ENCODE measurements around the gene ACBD6.

ACBD6 gene

DNA sequence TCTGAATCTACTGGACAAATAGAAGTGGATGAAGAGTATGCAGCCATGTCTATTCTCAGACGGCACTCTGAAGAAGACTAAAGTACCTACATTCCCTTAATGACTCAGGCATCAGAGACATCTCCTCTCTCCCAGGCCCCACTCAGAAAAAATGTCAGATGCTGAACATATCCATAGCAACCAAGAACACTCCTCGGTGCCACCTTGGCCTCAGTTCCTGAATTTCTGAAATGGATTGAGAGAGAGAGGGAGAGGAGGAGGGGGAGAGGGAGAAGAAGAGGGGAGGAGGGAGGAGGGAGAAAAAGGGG, 40.4 kb upstream of the ACBD6 start:
- no peak overlapping the region for H3K4me3 ChIP-seq (ENCODE audit: control insufficient read depth in 1 of 7, extremely low read depth in 1 of 7, insufficient read depth in 4 of 7, low read depth in 2 of 7, low read length in 6 of 7)
- no peaks in the 10 kb centered on the region for H3K4me1 ChIP-seq (ENCODE audit: control extremely low read depth in 1 of 4, control insufficient read depth in 4 of 4, insufficient read depth in 4 of 4, low read length in 3 of 4)
- H3K36me3 ChIP-seq (ENCODE audit: control insufficient read depth in 4 of 4, insufficient read depth in 4 of 4, low read length in 3 of 4) = no peaks in the 10 kb centered on the region
- ChIA-PET POLR2A (no interaction called here), CTCF (no interaction called here)
- H3K9me3 ChIP-seq (ENCODE audit: control extremely low read depth in 1 of 5, control insufficient read depth in 4 of 5, insufficient read depth in 2 of 5, low read depth in 1 of 5, low read length in 4 of 5) = no peaks in the 10 kb centered on the region
- H3K27me3 ChIP-seq (replicated peaks in 2 of 5; ENCODE audit: control insufficient read depth in 4 of 5, insufficient read depth in 5 of 5, low read length in 4 of 5) = no peaks in the 10 kb centered on the region
- 100% methylated on average over 1 of the region's 2 CpGs for WGBS (ENCODE audit: insufficient coverage)
- DNase-seq = no peak
- no peak overlapping the region for H3K27ac ChIP-seq (ENCODE audit: insufficient read depth in 1 of 2, low read depth in 1 of 2, low read length in 2 of 2, poor library complexity in 1 of 2, severe bottlenecking in 2 of 2)

DNA sequence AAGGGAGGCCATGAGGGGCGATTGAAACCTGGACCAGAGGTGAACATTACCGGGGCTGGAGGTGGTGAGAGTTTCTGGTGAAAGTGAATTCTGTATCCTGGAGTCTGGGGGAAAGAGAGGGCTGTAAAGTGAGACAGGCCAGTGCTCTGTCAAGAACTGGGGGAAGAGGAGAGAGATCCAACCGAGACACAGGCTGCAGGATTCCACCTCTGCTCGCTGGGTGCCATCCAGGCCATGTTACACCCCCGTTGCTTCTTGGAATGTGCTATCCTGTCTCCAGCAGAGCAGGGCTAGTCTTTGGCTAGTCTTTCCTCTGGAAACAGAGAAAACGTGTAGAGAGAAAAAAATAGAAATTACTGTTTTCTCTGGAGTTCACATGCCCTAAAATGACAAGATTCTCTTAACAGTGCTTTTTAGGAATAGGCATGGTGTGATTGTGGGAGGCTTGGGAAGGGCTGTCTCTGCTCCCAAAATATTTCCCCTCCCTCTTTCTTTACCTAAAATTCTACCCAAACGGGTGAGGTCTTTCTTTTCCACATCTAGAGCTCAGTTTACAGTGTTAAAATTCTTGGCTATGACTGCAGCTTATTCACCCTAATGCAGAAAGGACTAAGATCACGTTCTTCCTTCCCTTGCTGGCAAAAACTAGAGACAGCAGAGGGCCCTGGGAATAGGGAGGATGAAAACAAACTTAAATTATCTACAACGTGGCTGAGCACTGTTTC, 39.9 kb upstream of the ACBD6 start:
- WGBS (ENCODE audit: insufficient coverage) = 92% methylated on average over 8 of the region's 9 CpGs
- no peaks in the 10 kb centered on the region for H3K4me1 ChIP-seq (ENCODE audit: control extremely low read depth in 1 of 4, control insufficient read depth in 4 of 4, insufficient read depth in 4 of 4, low read length in 3 of 4)

DNA sequence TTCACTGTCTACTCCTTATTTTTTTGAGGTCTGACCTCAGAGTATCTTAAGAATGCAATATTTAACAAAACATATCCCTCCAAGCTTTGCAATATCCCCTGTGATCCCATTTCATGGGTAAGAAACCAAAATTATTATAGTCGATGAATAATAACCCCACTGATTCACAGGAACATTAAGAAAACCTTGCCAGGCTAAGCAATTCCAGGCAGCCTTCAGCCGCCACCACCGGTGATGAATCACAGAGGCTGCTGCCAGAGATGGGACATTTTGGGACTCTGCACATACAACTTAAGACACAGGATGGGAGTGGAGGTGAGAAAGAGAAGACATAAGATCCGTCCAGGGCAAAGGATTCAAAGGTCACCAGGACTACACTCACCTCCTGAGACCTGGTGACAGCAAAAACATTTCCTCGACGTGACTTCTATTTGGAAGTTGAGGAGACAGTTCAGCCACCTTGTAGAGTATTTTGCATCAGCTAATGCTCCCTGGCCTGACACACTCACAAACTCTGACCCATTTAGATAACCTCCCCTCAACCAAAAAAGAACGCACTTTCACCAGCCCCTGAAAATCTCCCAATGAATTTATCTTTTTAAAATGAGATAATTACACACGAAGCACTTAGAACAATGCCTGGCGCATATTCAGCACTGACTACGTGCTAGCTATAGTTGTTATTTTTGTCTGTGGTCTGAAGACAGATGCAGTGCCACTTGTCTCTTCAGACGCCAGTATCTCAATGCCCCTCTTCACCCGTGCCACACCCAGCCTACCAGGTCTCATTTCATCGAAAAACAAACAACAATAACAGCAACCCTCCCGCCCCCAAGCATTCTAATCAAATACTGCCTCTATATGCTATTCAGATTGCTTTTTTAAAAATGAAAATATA, 38.6 kb upstream of the ACBD6 start:
- WGBS (ENCODE audit: insufficient coverage) = 95% methylated on average over 7 of the region's 14 CpGs
- Histone ChIP-seq H3K4me3 (ENCODE audit: control insufficient read depth in 1 of 7, extremely low read depth in 1 of 7, insufficient read depth in 4 of 7, low read depth in 2 of 7, low read length in 6 of 7) (no peak overlapping the region), H3K4me1 (ENCODE audit: control extremely low read depth in 1 of 4, control insufficient read depth in 4 of 4, insufficient read depth in 4 of 4, low read length in 3 of 4) (no peaks in the 10 kb centered on the region), H3K27ac (ENCODE audit: insufficient read depth in 1 of 2, low read depth in 1 of 2, low read length in 2 of 2, poor library complexity in 1 of 2, severe bottlenecking in 2 of 2) (no peak overlapping the region), H3K27me3 (replicated peaks in 2 of 5; ENCODE audit: control insufficient read depth in 4 of 5, insufficient read depth in 5 of 5, low read length in 4 of 5) (no peaks in the 10 kb centered on the region), H3K9me3 (ENCODE audit: control extremely low read depth in 1 of 5, control insufficient read depth in 4 of 5, insufficient read depth in 2 of 5, low read depth in 1 of 5, low read length in 4 of 5) (no peaks in the 10 kb centered on the region), H3K36me3 (ENCODE audit: control insufficient read depth in 4 of 4, insufficient read depth in 4 of 4, low read length in 3 of 4) (no peaks in the 10 kb centered on the region)
- ChIA-PET CTCF (interaction anchor here (1.3 kb wide), 1 partner anchor 10 kb away, joined by 3 read pairs; no protein-coding TSS in a partner anchor), POLR2A (no interaction called here)
- no peak for DNase-seq

More for the DNA sequence above, 39.9 kb upstream of the ACBD6 start:
- POLR2A ChIA-PET = no interaction called here
- Histone ChIP-seq H3K27ac (ENCODE audit: insufficient read depth in 1 of 2, low read depth in 1 of 2, low read length in 2 of 2, poor library complexity in 1 of 2, severe bottlenecking in 2 of 2) (no peak overlapping the region), H3K4me3 (ENCODE audit: control insufficient read depth in 1 of 7, extremely low read depth in 1 of 7, insufficient read depth in 4 of 7, low read depth in 2 of 7, low read length in 6 of 7) (no peak overlapping the region), H3K36me3 (ENCODE audit: control insufficient read depth in 4 of 4, insufficient read depth in 4 of 4, low read length in 3 of 4) (no peaks in the 10 kb centered on the region), H3K27me3 (replicated peaks in 2 of 5; ENCODE audit: control insufficient read depth in 4 of 5, insufficient read depth in 5 of 5, low read length in 4 of 5) (no peaks in the 10 kb centered on the region), H3K9me3 (ENCODE audit: control extremely low read depth in 1 of 5, control insufficient read depth in 4 of 5, insufficient read depth in 2 of 5, low read depth in 1 of 5, low read length in 4 of 5) (no peaks in the 10 kb centered on the region)
- CTCF ChIA-PET = no interaction called here
- DNase-seq = no peak

DNA sequence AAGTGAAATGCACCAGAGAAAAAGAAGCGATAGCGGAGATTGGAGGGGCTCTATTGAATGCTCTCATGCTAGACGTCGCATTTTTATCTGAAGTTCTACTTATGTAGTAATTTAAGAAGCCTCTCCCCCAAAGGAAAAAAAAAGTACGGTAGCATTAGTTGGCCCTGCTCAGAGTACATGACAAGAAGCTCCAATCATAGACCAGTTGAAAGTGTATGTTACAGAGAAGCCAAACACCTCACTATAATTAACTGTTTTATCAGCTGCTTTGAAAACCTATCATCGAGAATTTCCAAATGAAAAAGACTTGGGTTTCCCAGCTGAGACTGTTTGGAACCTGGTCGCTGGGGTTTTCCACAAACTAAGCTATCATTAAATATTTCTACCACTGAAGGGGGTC, 36.8 kb upstream of the ACBD6 start:
- ChIA-PET POLR2A (interaction anchor here (0.6 kb wide), 1 partner anchor 14 kb away, joined by 3 read pairs; no protein-coding TSS in a partner anchor), CTCF (interaction anchor here (0.6 to 1.5 kb wide), 2 partner anchors 37 to 319 kb away, joined by 3 read pairs; partner anchors contain the start of gene ACBD6)
- Histone ChIP-seq H3K27me3 (replicated peaks in 2 of 5; ENCODE audit: control insufficient read depth in 4 of 5, insufficient read depth in 5 of 5, low read length in 4 of 5) (no peaks in the 10 kb centered on the region), H3K27ac (ENCODE audit: insufficient read depth in 1 of 2, low read depth in 1 of 2, low read length in 2 of 2, poor library complexity in 1 of 2, severe bottlenecking in 2 of 2) (no peak overlapping the region), H3K4me1 (ENCODE audit: control extremely low read depth in 1 of 4, control insufficient read depth in 4 of 4, insufficient read depth in 4 of 4, low read length in 3 of 4) (no peaks in the 10 kb centered on the region), H3K36me3 (ENCODE audit: control insufficient read depth in 4 of 4, insufficient read depth in 4 of 4, low read length in 3 of 4) (no peaks in the 10 kb centered on the region), H3K9me3 (ENCODE audit: control extremely low read depth in 1 of 5, control insufficient read depth in 4 of 5, insufficient read depth in 2 of 5, low read depth in 1 of 5, low read length in 4 of 5) (no peaks in the 10 kb centered on the region), H3K4me3 (ENCODE audit: control insufficient read depth in 1 of 7, extremely low read depth in 1 of 7, insufficient read depth in 4 of 7, low read depth in 2 of 7, low read length in 6 of 7) (no peak overlapping the region)
- WGBS (ENCODE audit: insufficient coverage) = 100% methylated on average over 5 of the region's 7 CpGs
- no peak for DNase-seq

DNA sequence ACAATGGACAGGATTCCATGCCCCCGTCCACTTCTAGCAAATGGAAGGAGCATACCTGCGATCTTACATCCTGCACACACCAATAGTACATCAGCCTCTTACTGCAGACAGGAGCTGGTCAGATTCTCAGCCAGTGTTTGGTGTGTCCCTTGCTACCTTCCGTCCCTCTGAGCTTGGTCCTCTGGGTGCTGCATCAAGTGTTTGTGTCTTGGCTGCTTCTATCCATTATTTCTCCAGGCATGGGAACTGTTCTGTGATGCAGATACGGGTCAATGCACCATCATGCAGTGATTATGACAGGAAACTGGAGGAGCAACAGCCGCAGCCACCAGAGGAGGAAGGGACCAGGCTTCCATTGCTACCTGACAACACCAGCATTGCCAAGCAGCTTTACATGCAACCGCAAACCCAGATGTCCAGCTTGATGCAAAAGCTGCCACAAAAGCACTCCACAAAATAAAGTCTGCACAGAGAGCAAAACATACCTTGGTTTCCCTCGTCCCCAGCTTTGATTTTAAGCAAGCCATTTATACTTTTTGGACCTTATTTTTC, 34.5 kb upstream of the ACBD6 start:
- H3K4me3 ChIP-seq (ENCODE audit: control insufficient read depth in 1 of 7, extremely low read depth in 1 of 7, insufficient read depth in 4 of 7, low read depth in 2 of 7, low read length in 6 of 7) = no peak overlapping the region
- CTCF ChIA-PET = interaction anchor here (0.9 to 11.0 kb wide), 4 partner anchors 11 to 326 kb away, joined by 3 to 73 read pairs (median 6); no protein-coding TSS in a partner anchor
- no peaks in the 10 kb centered on the region for H3K4me1 ChIP-seq (ENCODE audit: control extremely low read depth in 1 of 4, control insufficient read depth in 4 of 4, insufficient read depth in 4 of 4, low read length in 3 of 4)
- POLR2A ChIA-PET = no interaction called here
- 97% methylated on average over 7 of the region's 7 CpGs for WGBS (ENCODE audit: insufficient coverage)
- no peak overlapping the region for H3K27ac ChIP-seq (ENCODE audit: insufficient read depth in 1 of 2, low read depth in 1 of 2, low read length in 2 of 2, poor library complexity in 1 of 2, severe bottlenecking in 2 of 2)
- DNase-seq = no peak
- no peaks in the 10 kb centered on the region for H3K9me3 ChIP-seq (ENCODE audit: control extremely low read depth in 1 of 5, control insufficient read depth in 4 of 5, insufficient read depth in 2 of 5, low read depth in 1 of 5, low read length in 4 of 5)
- no peaks in the 10 kb centered on the region for H3K36me3 ChIP-seq (ENCODE audit: control insufficient read depth in 4 of 4, insufficient read depth in 4 of 4, low read length in 3 of 4)
- no peaks in the 10 kb centered on the region for H3K27me3 ChIP-seq (replicated peaks in 2 of 5; ENCODE audit: control insufficient read depth in 4 of 5, insufficient read depth in 5 of 5, low read length in 4 of 5)

DNA sequence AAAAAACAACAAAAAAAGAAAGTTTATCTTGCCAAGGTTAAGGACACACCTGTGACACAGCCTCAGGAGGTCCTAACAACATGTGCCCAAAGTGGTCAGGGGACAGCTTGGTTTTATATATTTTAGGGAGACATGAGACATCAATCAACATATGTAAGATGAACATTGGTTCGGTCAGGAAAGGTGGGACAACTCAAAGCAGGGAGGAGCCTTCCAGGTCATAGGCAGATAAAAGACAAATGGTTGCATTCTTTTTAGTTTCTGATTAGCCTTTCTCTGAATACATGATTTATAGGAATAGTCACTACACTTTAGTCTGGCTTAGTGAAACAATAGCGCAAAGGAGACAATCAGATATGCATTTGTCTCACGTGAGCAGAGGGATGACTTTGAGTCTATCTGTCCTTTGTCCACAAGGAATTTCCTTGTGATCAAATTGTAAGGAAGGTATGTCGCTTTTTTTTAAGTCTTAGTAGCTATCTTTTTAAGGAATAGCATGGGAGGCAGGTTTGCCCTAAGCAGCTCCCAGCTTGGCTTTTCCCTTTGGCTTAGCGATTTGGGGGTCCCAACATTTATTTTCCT, 33.1 kb upstream of the ACBD6 start:
- H3K4me1 ChIP-seq (ENCODE audit: control extremely low read depth in 1 of 4, control insufficient read depth in 4 of 4, insufficient read depth in 4 of 4, low read length in 3 of 4) = no peaks in the 10 kb centered on the region
- ChIA-PET CTCF (interaction anchor here (1.5 to 11.0 kb wide), 4 partner anchors 11 to 327 kb away, joined by 3 to 73 read pairs (median 4); no protein-coding TSS in a partner anchor), POLR2A (interaction anchor here (0.8 kb wide), 1 partner anchor 19 kb away, joined by 5 read pairs; no protein-coding TSS in a partner anchor)
- H3K4me3 ChIP-seq (ENCODE audit: control insufficient read depth in 1 of 7, extremely low read depth in 1 of 7, insufficient read depth in 4 of 7, low read depth in 2 of 7, low read length in 6 of 7) = no peak overlapping the region
- no peak overlapping the region for H3K27ac ChIP-seq (ENCODE audit: insufficient read depth in 1 of 2, low read depth in 1 of 2, low read length in 2 of 2, poor library complexity in 1 of 2, severe bottlenecking in 2 of 2)
- WGBS (ENCODE audit: insufficient coverage) = 100% methylated on average over 3 of the region's 5 CpGs
- no peak for DNase-seq
- H3K9me3 ChIP-seq (ENCODE audit: control extremely low read depth in 1 of 5, control insufficient read depth in 4 of 5, insufficient read depth in 2 of 5, low read depth in 1 of 5, low read length in 4 of 5) = no peaks in the 10 kb centered on the region
- no peaks in the 10 kb centered on the region for H3K36me3 ChIP-seq (ENCODE audit: control insufficient read depth in 4 of 4, insufficient read depth in 4 of 4, low read length in 3 of 4)
- no peaks in the 10 kb centered on the region for H3K27me3 ChIP-seq (replicated peaks in 2 of 5; ENCODE audit: control insufficient read depth in 4 of 5, insufficient read depth in 5 of 5, low read length in 4 of 5)

Data from common myeloid progenitor, CD34-positive (primary cell).